Kidney (tissue), 14 donors: ENCODE data around the gene MED20. TPM values are rescaled to one million over a fixed set of nuclear protein-coding genes. Genes with fewer than 3 reads are reported as not detected.

Experiments used
- DNase-seq, 5 donors: peaks; one replicate each; pipeline ENCODE4 v3.0.0-alpha.2; 2013 to 2020
- FAIRE-seq: peaks from 2 replicates; lab custom pipeline; 2012; peaks lifted over from hg19 to GRCh38; lab: Jason Lieb, UNC
- H3K27ac ChIP-seq, 2 donors: one replicate each; pipeline ENCODE4 v1.7.0; 2013; ENCODE audit warnings: low read depth in 2 of 2, low read length in 2 of 2, inconsistent platforms in 1 of 2
- H3K27me3 ChIP-seq: one replicate; pipeline ENCODE4 v1.7.1; 2013; ENCODE audit warnings: low read length, inconsistent platforms; ENCODE audit not compliant: control insufficient read depth, insufficient read depth
- H3K36me3 ChIP-seq, 3 donors: one replicate each; pipeline versions ENCODE4 v1.7.0 to v1.7.1; 2013; ENCODE audit warnings: low read length in 3 of 3, control low read depth in 1 of 3, inconsistent platforms in 1 of 3; ENCODE audit not compliant: insufficient read depth in 3 of 3, control insufficient read depth in 2 of 3
- H3K4me1 ChIP-seq, 3 donors: one replicate each; pipeline versions ENCODE4 v1.7.0 to v1.7.1; 2013; ENCODE audit warnings: low read length in 3 of 3, inconsistent platforms in 1 of 3, low read depth in 1 of 3; ENCODE audit not compliant: control insufficient read depth in 2 of 3, insufficient read depth in 2 of 3
- H3K4me3 ChIP-seq, 3 donors: one replicate each; pipeline versions ENCODE4 v1.7.0 to v1.8.1; 2013; ENCODE audit warnings: low read length in 3 of 3, control low read depth in 1 of 3, inconsistent platforms in 1 of 3
- H3K9ac ChIP-seq, 3 donors: one replicate each; pipeline versions ENCODE4 v1.7.0 to v1.7.1; 2013; ENCODE audit warnings: low read length in 3 of 3, control low read depth in 1 of 3, inconsistent platforms in 1 of 3
- H3K9me3 ChIP-seq, 3 donors: one replicate each; pipeline versions ENCODE4 v1.7.0 to v1.7.1; 2013; ENCODE audit warnings: low read length in 3 of 3, control low read depth in 1 of 3, inconsistent platforms in 1 of 3; ENCODE audit not compliant: control insufficient read depth in 2 of 3, insufficient read depth in 1 of 3
- CTCF ChIP-seq: IDR thresholded peaks from 3 replicates; pipeline ENCODE4 v1.5.1; 2012; ENCODE audit warnings: mild to moderate bottlenecking, moderate library complexity, borderline replicate concordance; ENCODE audit not compliant: insufficient read depth; ENCODE audit errors: extremely low read depth
- intact Hi-C: fragments of 100-400 bp; cut with DNase I; formaldehyde crosslinking; loops from one replicate; pipeline ENCODE4 v1.11.1; 2022
- polyA plus RNA-seq: library from polyadenylated mRNA; stranded (reverse); fragments of 350-450 nt; fragmentation: Illumina TruSeq; extraction: RNeasy Lipid Tissue Mini Kit (QIAGEN cat#74804); gene quantifications from one replicate; pipeline ENCODE4 v1.2.3, GENCODE V29; 2014; ENCODE audit warnings: low read depth, low replicate concordance; ENCODE audit not compliant: insufficient read depth
- total RNA-seq: library from RNA; stranded (reverse); fragmentation: NEBNext Ultra II Directional; extraction: Animal tissue kit (Norgen Biotek cat#: 25700); gene quantifications from one replicate; pipeline ENCODE4 v1.2.1, GENCODE V29; 2021
- donor health status: control.
- donor health status: control.
- donor health status: control.
- donor health status: control.
- donor health status: control.
- donor health status: DM: yes; HTN: yes; CAD: no.
- donor health status: Normal renal cell carcinoma (clear cell type).

Gene MED20
- total and polyA plus RNA-seq, 2 donors from 2014 or later: 15.1 to 22.0 TPM

DNA sequence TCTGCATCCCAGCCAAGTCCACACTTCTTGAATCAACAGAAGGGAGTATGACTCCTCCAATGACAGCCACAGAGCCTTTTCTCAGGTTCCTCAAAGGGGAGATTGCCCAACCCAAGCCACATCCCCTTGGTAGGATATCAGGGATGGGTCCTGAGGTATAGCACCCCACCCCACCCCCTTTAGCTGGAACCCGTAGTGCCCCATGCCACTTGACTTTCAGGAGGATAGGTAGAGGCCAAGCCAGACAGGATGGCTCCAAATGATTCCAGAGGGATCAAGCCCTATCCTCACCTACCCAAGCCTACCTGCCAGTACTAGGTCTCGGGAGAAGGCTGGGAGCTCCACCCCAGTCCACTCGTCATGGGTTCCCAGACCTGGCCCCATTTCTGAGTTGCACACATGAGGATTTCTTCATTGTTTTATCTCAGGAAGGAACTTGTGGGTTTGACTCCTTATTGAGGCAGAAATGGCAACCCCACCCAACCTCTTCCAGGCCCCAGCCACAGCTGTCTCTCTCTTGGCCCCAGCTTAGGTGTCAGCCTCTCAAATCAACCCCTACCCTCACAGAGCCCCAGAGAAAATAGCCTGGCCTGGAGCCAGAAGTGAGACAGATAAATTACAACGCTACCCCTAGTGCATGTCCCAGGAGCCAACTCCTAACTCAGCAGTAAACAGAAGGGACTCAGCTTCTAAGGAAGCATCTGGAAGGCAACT is 17.1 kb upstream of the MED20 start:
- DNase-seq (peak in 3 of 5 donors; percentile 4 to 38 (median 24)), FAIRE-seq (no peak)
- H3K9me3 ChIP-seq: no peaks in the 10 kb centered on the region
- intact Hi-C loops: loop anchor here (10.0 kb wide), 1 partner anchor 107 kb away; no protein-coding TSS in a partner anchor
- no peak overlapping the region for H3K27ac ChIP-seq
- H3K9ac ChIP-seq: no peak overlapping the region
- no peak for TF ChIP-seq CTCF
- H3K4me3 ChIP-seq: no peak overlapping the region
- peaks cover 8 to 24% (median 9%) of the 10 kb centered on the region in 3 donors for H3K4me1 ChIP-seq
- no peaks in the 10 kb centered on the region for H3K27me3 ChIP-seq
- peaks cover 3 to 26% (median 10%) of the 10 kb centered on the region in 3 donors for H3K36me3 ChIP-seq

DNA sequence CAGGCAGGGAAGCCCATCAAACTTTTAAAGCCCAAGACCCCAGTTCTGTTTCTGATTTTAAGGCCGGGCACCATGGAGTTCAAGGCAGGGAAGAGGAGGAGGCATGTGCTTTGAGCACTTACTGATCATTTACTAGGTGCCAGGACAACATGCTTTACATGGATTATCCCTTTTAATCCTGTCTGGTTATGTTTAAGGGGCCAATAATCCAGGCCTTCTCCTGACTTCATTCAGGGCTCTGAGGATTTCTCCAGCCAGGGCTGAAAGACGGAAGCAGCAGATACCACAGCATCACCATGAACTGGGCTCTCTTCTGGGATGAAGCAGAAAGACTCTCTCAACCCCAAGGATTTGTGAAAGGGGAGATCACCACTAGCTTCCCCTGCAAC is 16.5 kb upstream of the MED20 start:
- FAIRE-seq (no peak), DNase-seq (no peak)
- Histone ChIP-seq H3K36me3 (peaks cover 3 to 32% (median 13%) of the 10 kb centered on the region in 3 donors), H3K27ac (no peak overlapping the region), H3K4me3 (no peak overlapping the region), H3K27me3 (no peaks in the 10 kb centered on the region), H3K4me1 (peaks cover 8 to 24% (median 9%) of the 10 kb centered on the region in 3 donors), H3K9me3 (no peaks in the 10 kb centered on the region), H3K9ac (no peak overlapping the region)
- no peak for TF ChIP-seq CTCF
- intact Hi-C loops: loop anchor here (10.0 kb wide), 1 partner anchor 107 kb away; no protein-coding TSS in a partner anchor

DNA sequence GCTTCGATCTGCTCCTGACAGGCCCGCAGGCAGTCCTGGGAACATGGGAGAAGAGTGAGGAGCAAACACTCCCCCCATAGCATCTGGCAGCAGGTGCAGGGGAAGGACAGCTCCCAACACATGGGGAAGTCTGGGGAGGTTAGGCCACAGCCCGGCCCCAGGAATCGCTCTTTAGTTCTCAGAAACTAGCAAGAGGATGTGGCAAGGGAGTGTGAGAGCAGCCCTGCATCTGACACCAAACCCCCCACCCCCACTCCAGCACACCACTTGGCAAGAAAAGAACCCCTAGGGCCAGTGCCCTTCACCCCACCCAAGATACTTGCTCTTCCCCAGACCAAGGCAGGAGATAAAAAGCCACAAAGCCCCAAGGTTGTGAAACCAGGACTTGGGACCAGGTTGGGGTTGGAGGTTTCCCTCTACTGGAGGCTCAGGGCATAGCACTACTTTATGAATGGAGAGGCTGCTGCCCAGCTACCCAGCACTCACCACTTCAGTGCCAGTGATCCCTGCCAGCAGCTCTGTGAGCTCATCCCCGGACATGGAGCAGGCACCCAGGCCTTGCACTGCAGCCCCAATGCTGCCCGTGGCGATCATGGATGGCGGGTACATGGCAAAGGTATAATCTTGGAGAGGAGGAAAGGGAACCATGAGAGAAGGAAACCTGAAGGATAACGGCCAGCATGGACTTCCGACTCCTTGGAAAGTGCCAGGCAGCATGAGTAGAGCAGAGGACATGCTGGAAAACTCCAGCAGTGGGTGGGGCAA is 15.3 kb upstream of the MED20 start:
- H3K27ac ChIP-seq: no peak overlapping the region

More for the DNA sequence above, 15.3 kb upstream of the MED20 start:
- no peaks in the 10 kb centered on the region for H3K9me3 ChIP-seq
- H3K4me1 ChIP-seq: peaks cover 4 to 21% (median 5%) of the 10 kb centered on the region in 3 donors
- TF ChIP-seq CTCF: peak; percentile 73
- H3K27me3 ChIP-seq: no peaks in the 10 kb centered on the region
- FAIRE-seq (no peak), DNase-seq (peak; percentile 56 to 82 (median 74))
- intact Hi-C loops: loop anchor here (10.0 kb wide), 1 partner anchor 109 kb away; no protein-coding TSS in a partner anchor
- H3K36me3 ChIP-seq: peaks cover 5 to 40% (median 24%) of the 10 kb centered on the region in 3 donors
- H3K4me3 ChIP-seq: no peak overlapping the region
- no peak overlapping the region for H3K9ac ChIP-seq
